VCaP (cell line): ENCODE measurements around the gene BZW1.

ENCODE experiments used
- H3K27ac ChIP-seq: fragments of 450-650 bp; 2 replicates; pipeline ENCODE4 v1.5.1; 2017
- CTCF ChIP-seq: fragments of 450-650 bp; conservative IDR thresholded peaks from 2 replicates; pipeline ENCODE4 v1.5.1; 2017; ENCODE audit warnings: mild to moderate bottlenecking, moderate library complexity

Gene BZW1

GRCh38 chr2:200820573-200821234 is 9.0 kb downstream of the BZW1 start:
- H3K27ac ChIP-seq, result no peak overlapping the region
- TF ChIP-seq CTCF, result no peak

DNA sequence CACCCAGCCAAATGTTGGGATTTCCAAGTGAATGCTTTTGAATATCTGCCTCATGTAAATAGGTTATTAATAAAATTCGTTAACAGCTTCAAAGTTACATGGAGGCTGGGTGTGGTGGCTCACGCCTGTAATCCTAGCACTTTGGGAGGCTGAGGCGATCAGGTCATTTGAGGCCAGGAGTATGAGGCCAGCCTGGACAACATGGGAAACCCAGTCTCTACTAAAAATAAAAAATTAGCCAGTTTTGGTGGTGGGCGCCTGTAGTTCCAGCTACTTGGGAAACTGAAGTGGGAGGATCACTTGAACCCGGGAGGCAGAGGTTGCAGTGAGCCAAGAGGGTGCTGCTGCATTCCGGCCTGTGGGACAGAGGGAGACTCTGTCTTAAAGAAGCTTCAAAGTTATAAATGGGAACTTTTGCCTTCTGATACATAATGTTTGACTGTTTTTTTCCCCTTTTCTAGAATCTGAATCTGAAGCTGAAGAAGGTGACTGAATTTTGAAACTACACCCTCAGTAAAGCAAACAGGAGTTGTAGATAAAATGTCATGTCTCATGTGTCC is 10.1 kb downstream of the BZW1 start:
- no peak for TF ChIP-seq CTCF
- no peak overlapping the region for H3K27ac ChIP-seq

GRCh38 chr2:200828104-200828503 is 16.4 kb downstream of the BZW1 start:
- no peak overlapping the region for H3K27ac ChIP-seq
- no peak for TF ChIP-seq CTCF

DNA sequence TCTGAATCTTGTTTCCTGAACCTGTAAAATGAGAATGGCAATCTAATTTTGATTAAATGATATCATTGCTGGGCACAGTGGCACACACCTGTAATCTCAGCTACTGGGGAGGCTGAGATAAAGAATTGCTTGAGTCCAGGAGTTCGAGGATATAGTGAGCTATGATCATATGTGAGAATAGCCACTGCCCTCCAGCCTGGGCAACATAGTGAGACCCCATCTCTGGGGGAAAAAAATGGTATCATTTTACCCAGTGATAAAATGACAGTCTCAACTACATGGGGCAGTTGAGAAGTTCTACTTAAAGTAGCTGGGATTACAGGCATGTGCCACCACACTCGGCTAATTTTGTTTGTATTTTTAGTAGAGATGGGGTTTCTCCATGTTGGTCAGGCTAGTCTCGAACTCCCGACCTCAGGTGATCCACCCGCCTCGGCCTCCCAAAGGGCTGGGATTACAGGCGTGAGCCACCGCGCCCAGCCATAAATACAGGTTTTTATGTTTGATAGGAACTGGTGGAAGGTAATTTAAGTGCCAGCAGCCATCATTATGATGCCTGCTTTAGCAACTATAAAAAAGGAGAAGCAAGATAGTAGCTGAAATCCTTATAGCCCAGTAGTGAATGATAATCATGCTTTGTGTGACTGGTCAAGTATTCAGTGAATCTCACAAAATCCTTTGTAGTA is 17.0 kb downstream of the BZW1 start:
- TF ChIP-seq CTCF, result no peak
- no peak overlapping the region for H3K27ac ChIP-seq

DNA sequence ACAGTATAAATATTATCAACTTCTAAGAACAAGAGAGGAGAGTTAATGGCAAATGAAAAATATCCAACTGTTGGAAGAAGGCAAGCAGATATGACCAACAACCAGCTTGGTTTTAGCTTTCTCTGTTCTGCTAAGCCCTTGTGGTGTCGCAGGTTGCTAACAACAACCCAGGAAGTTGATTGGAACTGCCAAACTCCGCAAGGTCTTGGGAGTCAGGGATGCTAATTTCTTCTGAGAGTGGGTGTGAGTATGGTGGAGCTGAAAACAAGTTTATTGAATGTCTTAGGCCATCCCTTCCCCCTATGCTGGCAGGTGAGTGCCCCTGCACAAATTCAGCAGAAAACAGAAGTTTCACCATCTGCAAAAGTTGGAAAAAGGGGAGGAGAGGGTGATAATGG is 17.5 kb downstream of the BZW1 start:
- no peak for TF ChIP-seq CTCF
- H3K27ac ChIP-seq, result no peak overlapping the region

DNA sequence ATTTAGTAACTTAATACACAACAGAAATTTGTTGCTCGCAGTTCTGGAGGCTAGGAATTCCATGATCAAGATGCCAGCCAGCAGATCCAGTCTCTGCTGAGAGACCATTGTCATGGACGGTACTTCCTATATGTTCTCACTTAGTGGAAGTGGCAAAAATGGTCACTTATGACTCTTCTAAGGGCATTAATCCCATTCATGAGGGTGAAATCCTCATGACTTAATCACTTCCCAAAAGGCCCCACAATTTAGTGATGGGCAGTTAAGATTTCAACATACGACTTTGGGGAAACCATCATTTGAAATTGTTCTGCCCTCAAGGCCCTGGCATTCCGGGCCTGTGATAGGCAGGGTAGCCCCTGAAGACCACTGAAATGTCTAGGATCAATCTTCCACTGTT is 23.0 kb downstream of the BZW1 start:
- no peak for TF ChIP-seq CTCF

DNA sequence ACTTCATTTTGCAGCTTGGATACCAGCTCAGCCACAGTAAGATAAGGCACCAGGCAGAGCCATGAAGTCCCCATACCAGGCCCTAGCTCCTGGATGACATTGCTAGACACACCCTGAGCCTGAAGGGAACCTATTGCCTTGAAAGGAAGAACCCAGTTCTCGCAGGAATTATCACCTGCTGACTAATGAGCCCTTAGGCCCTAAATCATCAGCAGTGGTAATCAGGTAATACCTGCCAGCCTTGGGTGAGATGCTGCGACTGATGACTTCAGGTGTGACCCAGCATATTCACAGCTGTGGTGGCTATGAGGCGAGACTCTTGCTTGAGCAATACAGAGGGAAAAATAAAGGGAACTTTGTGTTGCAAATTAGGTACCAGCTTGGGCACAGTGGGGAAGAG is 27.8 kb downstream of the BZW1 start:
- no peak for TF ChIP-seq CTCF
- H3K27ac ChIP-seq, result no peak overlapping the region

More for the DNA sequence above, 23.0 kb downstream of the BZW1 start:
- H3K27ac ChIP-seq, result no peak overlapping the region
